HCT116 (cell line): ENCODE measurements around the gene TNFRSF14. TPM values are rescaled to one million over a fixed set of nuclear protein-coding genes. Genes with fewer than 3 reads are reported as not detected.

Experiments
- ATAC-seq: fragments of 200-7000 bp; cut with Tn5 transposase; 2 replicates; pipeline ENCODE4 v1.9.1; 2020; ENCODE audit warnings: mild to moderate bottlenecking, moderate library complexity
- BruUV-seq: library from RNA; stranded (reverse); fragments of 400-500 nt; replicated peaks from 2 replicates; lab custom pipeline; 2021; lab: Mats Ljungman, UMichigan
- CTCF ChIA-PET: fragments of 300-600 bp; sonication (Branson Sonifier 250); formaldehyde crosslinking; loops from one replicate; lab custom pipeline; 2021; ENCODE audit warnings: antibody characterized with exemption; lab: Charles Lee
- POLR2A ChIA-PET: fragments of 300-600, 350-600 bp; sonication (Branson Sonifier 250); formaldehyde crosslinking; loops from one replicate; lab custom pipeline; 2021; ENCODE audit warnings: antibody characterized with exemption; lab: Charles Lee
- RAD21 ChIA-PET, 2 experiments: fragments of 300-600 bp; sonication (Branson Sonifier 250); formaldehyde crosslinking; loops; one replicate each; lab custom pipeline; 2023; ENCODE audit warnings: low total read pairs in 2 of 2; ENCODE audit not compliant: uncharacterized antibody in 2 of 2, unreplicated experiment in 2 of 2, low non-redundant PET in 1 of 2; lab: Charles Lee
- DNase-seq: peaks from one replicate; pipeline ENCODE4 v3.0.0-alpha.2; 2010; ENCODE audit warnings: low read depth, low spot score
- H2AFZ ChIP-seq: fragments of 200-600 bp; shearing (Covaris generic), sonication (generic); 2 replicates; pipeline ENCODE4 v1.6.1; 2017; ENCODE audit warnings: low read depth, mixed run types, mixed read lengths, antibody characterized with exemption, low read length; ENCODE audit not compliant: poor library complexity, severe bottlenecking
- H3K27ac ChIP-seq: 2 replicates; pipeline ENCODE4 v1.5.1; 2012; ENCODE audit warnings: low read depth, low read length
- H3K27me3 ChIP-seq: fragments of 200-600 bp; sonication (generic); 2 replicates; pipeline ENCODE4 v1.6.1; 2016; ENCODE audit warnings: mixed run types, low read length, mixed read lengths; ENCODE audit not compliant: insufficient read depth
- H3K36me3 ChIP-seq, 2 experiments: fragments of 200-500 bp in 1 of 2; fragments of 200-600 bp in 1 of 2; sonication (Bioruptor generic) in 1 of 2; sonication (generic) in 1 of 2; 2 replicates each; pipeline versions ENCODE4 v1.5.1 to v1.6.1; 2014 to 2016; ENCODE audit warnings: low read length in 2 of 2, inconsistent platforms in 1 of 2, mixed read lengths in 1 of 2, mixed run types in 1 of 2; ENCODE audit not compliant: insufficient read depth in 2 of 2, control insufficient read depth in 1 of 2
- H3K4me1 ChIP-seq, 2 experiments: fragments of 200-600 bp in 1 of 2; sonication (generic) in 1 of 2; 2 replicates each; pipeline versions ENCODE4 v1.5.1 to v1.6.1; 2012 to 2017; ENCODE audit warnings: low read length in 2 of 2, inconsistent platforms in 1 of 2, mild to moderate bottlenecking in 1 of 2, mixed read lengths in 1 of 2, mixed run types in 1 of 2, moderate library complexity in 1 of 2; ENCODE audit not compliant: insufficient read depth in 2 of 2, control insufficient read depth in 1 of 2
- H3K4me2 ChIP-seq: fragments of 200-600 bp; sonication (generic); 2 replicates; pipeline ENCODE4 v1.6.1; 2017; ENCODE audit warnings: mixed run types, low read length, mixed read lengths
- H3K4me3 ChIP-seq, 2 experiments: fragments of 200-600 bp in 1 of 2; sonication (generic) in 1 of 2; replicated peaks in 1 of 2; 2 replicates each; pipeline ENCODE4 v1.5.1; 2011 to 2016; ENCODE audit warnings: low read length in 2 of 2, control low read depth in 1 of 2, low read depth in 1 of 2, mild to moderate bottlenecking in 1 of 2, mixed read lengths in 1 of 2, mixed run types in 1 of 2
- H3K79me2 ChIP-seq: fragments of 200-600 bp; sonication (generic); 2 replicates; pipeline ENCODE4 v1.6.1; 2017; ENCODE audit warnings: mild to moderate bottlenecking, mixed run types, low read length, moderate library complexity, mixed read lengths; ENCODE audit not compliant: insufficient read depth
- H3K9ac ChIP-seq: fragments of 200-600 bp; sonication (generic); 2 replicates; pipeline ENCODE4 v1.6.1; 2016; ENCODE audit warnings: low read length, mixed read lengths
- H3K9me2 ChIP-seq: fragments of 200-600 bp; sonication (generic), shearing (Covaris generic); 2 replicates; pipeline ENCODE4 v1.6.1; 2017; ENCODE audit warnings: mixed run types, mild to moderate bottlenecking, moderate library complexity; ENCODE audit not compliant: insufficient read depth
- H3K9me3 ChIP-seq, 2 experiments: fragments of 200-500 bp in 1 of 2; fragments of 200-600 bp in 1 of 2; sonication (Bioruptor generic) in 1 of 2; sonication (generic) in 1 of 2; 2 replicates each; pipeline ENCODE4 v1.6.1; 2014 to 2017; ENCODE audit warnings: low read length in 2 of 2, mixed read lengths in 2 of 2, inconsistent platforms in 1 of 2, low read depth in 1 of 2, mild to moderate bottlenecking in 1 of 2, mixed run types in 1 of 2, moderate library complexity in 1 of 2; ENCODE audit not compliant: control insufficient read depth in 1 of 2, insufficient read depth in 1 of 2
- H4K20me1 ChIP-seq: fragments of 200-600 bp; sonication (generic), shearing (Covaris generic); 2 replicates; pipeline ENCODE4 v1.6.1; 2017; ENCODE audit warnings: mixed run types, mild to moderate bottlenecking, moderate library complexity; ENCODE audit not compliant: insufficient read depth
- EGR1 ChIP-seq: IDR thresholded peaks from 2 replicates; pipeline ENCODE4 v1.6.1; 2012; ENCODE audit warnings: low read depth
- EZH2phosphoT487 ChIP-seq: fragments of 200-600 bp; IDR thresholded peaks from 2 replicates; pipeline ENCODE4 v1.6.1; 2018; ENCODE audit warnings: antibody characterized with exemption, borderline replicate concordance
- TCF7L2 ChIP-seq: IDR thresholded peaks from 2 replicates; pipeline ENCODE4 v1.7.0; 2011; ENCODE audit warnings: borderline replicate concordance, inconsistent platforms; ENCODE audit not compliant: insufficient read depth, insufficient read length; ENCODE audit errors: extremely low read depth
- intact Hi-C: fragments of 100-400 bp; cut with micrococcal nuclease; formaldehyde crosslinking; loops from 2 replicates; pipeline ENCODE4 v1.10.0; 2022
- total RNA-seq: library from RNA; stranded (reverse); gene quantifications from one replicate; pipeline ENCODE4 v1.2.1, GENCODE V29; 2021; ENCODE audit not compliant: unreplicated experiment
- TF ChIP-seq, protein P1 (sequence below): IDR thresholded peaks from 2 replicates; pipeline ENCODE4 v1.6.1; 2012; ENCODE audit warnings: low read depth

The TNFRSF14 gene
- total RNA-seq, 1 experiment from 2014 or later: 0.66 TPM

DNA sequence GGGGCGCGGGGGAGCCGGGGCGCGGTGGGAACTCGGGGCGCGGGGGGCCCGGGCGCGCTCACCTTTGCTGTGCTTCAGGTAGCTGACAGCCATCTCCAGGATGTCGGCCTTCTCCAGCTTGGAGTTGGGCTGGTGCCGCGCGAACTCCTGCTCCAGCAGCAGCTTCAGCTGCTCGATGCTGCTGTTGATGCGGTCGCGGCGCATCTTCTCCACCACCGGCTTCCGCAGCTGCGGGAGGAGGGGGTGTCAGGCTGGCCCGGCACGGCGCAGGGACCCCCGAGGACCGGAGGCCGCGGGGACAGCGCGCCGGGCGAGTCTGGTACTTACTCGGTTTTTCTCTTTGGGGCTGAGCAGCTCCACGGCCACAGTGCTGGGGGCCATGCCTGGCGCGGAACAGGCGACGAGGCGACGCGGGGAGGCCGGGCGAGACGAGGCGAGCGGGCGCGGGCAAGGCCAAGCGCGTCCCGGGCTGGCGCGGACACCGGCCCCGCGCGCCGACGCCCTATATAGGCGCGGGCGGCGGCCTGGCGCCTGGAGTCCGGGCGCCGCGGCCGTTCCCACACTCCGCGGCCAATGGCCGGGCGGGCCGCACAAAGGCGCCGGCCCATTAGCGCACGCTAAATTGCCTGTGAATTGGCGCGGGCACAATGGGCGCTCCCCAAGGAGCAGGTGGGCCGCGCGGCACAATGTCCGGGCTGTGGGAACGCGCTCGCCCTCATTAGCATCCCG lies 26.2 kb upstream of the TNFRSF14 start, which contains the start of gene HES5:
HES5 (minus strand) TSS at position 480 of the 729 bp plus-strand sequence; CDS start at position 381, 99 bp downstream.
- CTCF ChIA-PET: no interaction called here
- no peak for TF ChIP-seq EZH2phosphoT487
- no peak for TF ChIP-seq TCF7L2
- TF ChIP-seq EGR1: no peak
- TF ChIP-seq, protein P1, sequence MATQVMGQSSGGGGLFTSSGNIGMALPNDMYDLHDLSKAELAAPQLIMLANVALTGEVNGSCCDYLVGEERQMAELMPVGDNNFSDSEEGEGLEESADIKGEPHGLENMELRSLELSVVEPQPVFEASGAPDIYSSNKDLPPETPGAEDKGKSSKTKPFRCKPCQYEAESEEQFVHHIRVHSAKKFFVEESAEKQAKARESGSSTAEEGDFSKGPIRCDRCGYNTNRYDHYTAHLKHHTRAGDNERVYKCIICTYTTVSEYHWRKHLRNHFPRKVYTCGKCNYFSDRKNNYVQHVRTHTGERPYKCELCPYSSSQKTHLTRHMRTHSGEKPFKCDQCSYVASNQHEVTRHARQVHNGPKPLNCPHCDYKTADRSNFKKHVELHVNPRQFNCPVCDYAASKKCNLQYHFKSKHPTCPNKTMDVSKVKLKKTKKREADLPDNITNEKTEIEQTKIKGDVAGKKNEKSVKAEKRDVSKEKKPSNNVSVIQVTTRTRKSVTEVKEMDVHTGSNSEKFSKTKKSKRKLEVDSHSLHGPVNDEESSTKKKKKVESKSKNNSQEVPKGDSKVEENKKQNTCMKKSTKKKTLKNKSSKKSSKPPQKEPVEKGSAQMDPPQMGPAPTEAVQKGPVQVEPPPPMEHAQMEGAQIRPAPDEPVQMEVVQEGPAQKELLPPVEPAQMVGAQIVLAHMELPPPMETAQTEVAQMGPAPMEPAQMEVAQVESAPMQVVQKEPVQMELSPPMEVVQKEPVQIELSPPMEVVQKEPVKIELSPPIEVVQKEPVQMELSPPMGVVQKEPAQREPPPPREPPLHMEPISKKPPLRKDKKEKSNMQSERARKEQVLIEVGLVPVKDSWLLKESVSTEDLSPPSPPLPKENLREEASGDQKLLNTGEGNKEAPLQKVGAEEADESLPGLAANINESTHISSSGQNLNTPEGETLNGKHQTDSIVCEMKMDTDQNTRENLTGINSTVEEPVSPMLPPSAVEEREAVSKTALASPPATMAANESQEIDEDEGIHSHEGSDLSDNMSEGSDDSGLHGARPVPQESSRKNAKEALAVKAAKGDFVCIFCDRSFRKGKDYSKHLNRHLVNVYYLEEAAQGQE: no peak
- TF ChIP-seq, all 23 proteins: peak for 0
- POLR2A ChIA-PET: no interaction called here
- Histone ChIP-seq H3K9ac (no peak within 1 kb of the TSS), H2AFZ (no peak within 1 kb of the TSS), H3K9me2 (no peaks in the 10 kb centered on the region), H3K79me2 (peaks cover 11% of the 10 kb centered on the region), H3K4me3 (no peak within 1 kb of the TSS), H3K36me3 (no peaks in the 10 kb centered on the region), H3K27ac (no peak within 1 kb of the TSS; the same call in 1 of the 2 replicates), H3K9me3 (no peaks in the 10 kb centered on the region), H3K4me1 (peaks cover 20 to 37% of the 10 kb centered on the region in 2 experiments; a peak in 3 of 4 replicates), H3K27me3 (no peaks in the 10 kb centered on the region), H4K20me1 (peaks cover 4% of the 10 kb centered on the region; the same call in 1 of the 2 replicates), H3K4me2 (no peak within 1 kb of the TSS)
- ATAC-seq (no peak), DNase-seq (no peak)
- RAD21 ChIA-PET: no interaction called here
- intact Hi-C loops: loop anchor here (5.0 kb wide), 1 partner anchor 118 kb away; the partner anchor contains the start of gene PEX10
- no TSS peak for BruUV-seq
